Prostate gland (tissue), 2 donors: ENCODE data around the gene DNAI2.

ENCODE experiments used
- POLR2A ChIP-seq: fragments of 450-650 bp; IDR thresholded peaks from one replicate; pipeline ENCODE4 v1.6.1; 2016; ENCODE audit warnings: antibody characterized with exemption, mild to moderate bottlenecking
- POLR2AphosphoS5 ChIP-seq: sonication (generic); formaldehyde crosslinking; IDR thresholded peaks from one replicate; pipeline ENCODE4 v1.6.1; 2017; ENCODE audit warnings: antibody characterized with exemption
- TF ChIP-seq, protein P1 (sequence below), 4 experiments: fragments of 200-600 bp in 2 of 4; fragments of 450-650 bp in 2 of 4; sonication (generic) in 2 of 4; IDR thresholded peaks; 1 replicate in 3 of 4; 2 replicates in 1 of 4; pipeline ENCODE4 v1.5.1; 2016 to 2019; ENCODE audit warnings: antibody characterized with exemption in 4 of 4, mild to moderate bottlenecking in 2 of 4, moderate library complexity in 2 of 4

DNA sequence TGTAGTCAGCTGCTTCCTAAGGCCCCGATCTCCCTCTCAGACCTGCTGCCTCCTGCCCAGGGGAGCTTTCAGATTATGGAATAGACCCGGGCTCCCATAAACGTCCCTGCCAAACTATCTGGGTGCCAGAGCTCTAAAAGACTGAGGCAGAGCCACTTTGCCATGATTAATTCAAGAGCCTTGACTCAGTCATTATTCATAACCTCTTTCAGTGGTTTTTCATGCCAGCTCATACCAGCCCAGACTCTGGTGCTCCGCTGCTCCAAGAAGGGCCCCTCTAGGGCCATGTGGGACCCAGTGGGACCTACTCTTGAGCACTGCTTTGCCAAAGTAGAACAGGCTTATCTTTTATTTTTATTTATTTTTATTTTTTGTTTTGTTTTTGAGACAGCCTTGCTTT is 23.9 kb downstream of the DNAI2 start:
- no peak for TF ChIP-seq POLR2A
- TF ChIP-seq, protein P1, sequence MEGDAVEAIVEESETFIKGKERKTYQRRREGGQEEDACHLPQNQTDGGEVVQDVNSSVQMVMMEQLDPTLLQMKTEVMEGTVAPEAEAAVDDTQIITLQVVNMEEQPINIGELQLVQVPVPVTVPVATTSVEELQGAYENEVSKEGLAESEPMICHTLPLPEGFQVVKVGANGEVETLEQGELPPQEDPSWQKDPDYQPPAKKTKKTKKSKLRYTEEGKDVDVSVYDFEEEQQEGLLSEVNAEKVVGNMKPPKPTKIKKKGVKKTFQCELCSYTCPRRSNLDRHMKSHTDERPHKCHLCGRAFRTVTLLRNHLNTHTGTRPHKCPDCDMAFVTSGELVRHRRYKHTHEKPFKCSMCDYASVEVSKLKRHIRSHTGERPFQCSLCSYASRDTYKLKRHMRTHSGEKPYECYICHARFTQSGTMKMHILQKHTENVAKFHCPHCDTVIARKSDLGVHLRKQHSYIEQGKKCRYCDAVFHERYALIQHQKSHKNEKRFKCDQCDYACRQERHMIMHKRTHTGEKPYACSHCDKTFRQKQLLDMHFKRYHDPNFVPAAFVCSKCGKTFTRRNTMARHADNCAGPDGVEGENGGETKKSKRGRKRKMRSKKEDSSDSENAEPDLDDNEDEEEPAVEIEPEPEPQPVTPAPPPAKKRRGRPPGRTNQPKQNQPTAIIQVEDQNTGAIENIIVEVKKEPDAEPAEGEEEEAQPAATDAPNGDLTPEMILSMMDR (IDR thresholded peaks at IDR 0.05): no peak
- no peak for TF ChIP-seq POLR2AphosphoS5
